ENCODE data around the gene NCOA7.

DNA sequence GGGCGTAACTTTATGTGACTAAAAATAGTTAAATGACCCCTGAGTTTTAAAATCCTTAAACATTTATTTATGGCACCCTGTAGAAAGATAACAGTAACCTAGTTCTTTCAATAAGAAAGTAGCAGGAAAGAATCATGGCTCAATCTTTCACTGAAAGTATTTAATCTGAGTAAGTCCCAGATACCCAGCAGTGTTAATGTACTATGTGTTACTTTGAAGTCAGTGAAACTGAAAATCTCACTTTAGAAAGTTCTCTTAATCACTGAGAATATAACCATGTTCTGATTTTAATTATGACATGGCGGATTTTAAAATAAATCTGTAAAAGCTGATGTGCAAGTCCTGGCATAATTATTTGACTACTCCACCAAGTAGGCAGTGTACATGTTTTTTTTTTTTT is 49.4 kb upstream of the NCOA7 start:
- TF ChIP-seq, protein P1, sequence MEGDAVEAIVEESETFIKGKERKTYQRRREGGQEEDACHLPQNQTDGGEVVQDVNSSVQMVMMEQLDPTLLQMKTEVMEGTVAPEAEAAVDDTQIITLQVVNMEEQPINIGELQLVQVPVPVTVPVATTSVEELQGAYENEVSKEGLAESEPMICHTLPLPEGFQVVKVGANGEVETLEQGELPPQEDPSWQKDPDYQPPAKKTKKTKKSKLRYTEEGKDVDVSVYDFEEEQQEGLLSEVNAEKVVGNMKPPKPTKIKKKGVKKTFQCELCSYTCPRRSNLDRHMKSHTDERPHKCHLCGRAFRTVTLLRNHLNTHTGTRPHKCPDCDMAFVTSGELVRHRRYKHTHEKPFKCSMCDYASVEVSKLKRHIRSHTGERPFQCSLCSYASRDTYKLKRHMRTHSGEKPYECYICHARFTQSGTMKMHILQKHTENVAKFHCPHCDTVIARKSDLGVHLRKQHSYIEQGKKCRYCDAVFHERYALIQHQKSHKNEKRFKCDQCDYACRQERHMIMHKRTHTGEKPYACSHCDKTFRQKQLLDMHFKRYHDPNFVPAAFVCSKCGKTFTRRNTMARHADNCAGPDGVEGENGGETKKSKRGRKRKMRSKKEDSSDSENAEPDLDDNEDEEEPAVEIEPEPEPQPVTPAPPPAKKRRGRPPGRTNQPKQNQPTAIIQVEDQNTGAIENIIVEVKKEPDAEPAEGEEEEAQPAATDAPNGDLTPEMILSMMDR (conservative IDR thresholded peaks at IDR 0.05), result no peak
- no peak for TF ChIP-seq EZH2 (IDR thresholded peaks at IDR 0.05; ENCODE audit: low read depth)

Measured in PC-9 (cell line).